HG03064 (cell line): Measurements from ENCODE around the gene EEFSEC.

Experiments used
- ATAC-seq: cut with Tn5 transposase; IDR thresholded peaks from one replicate; pipeline ENCODE4 v1.9.1; 2021; ENCODE audit warnings: low read depth; ENCODE audit not compliant: unreplicated experiment

EEFSEC gene, protein sequence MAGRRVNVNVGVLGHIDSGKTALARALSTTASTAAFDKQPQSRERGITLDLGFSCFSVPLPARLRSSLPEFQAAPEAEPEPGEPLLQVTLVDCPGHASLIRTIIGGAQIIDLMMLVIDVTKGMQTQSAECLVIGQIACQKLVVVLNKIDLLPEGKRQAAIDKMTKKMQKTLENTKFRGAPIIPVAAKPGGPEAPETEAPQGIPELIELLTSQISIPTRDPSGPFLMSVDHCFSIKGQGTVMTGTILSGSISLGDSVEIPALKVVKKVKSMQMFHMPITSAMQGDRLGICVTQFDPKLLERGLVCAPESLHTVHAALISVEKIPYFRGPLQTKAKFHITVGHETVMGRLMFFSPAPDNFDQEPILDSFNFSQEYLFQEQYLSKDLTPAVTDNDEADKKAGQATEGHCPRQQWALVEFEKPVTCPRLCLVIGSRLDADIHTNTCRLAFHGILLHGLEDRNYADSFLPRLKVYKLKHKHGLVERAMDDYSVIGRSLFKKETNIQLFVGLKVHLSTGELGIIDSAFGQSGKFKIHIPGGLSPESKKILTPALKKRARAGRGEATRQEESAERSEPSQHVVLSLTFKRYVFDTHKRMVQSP

DNA sequence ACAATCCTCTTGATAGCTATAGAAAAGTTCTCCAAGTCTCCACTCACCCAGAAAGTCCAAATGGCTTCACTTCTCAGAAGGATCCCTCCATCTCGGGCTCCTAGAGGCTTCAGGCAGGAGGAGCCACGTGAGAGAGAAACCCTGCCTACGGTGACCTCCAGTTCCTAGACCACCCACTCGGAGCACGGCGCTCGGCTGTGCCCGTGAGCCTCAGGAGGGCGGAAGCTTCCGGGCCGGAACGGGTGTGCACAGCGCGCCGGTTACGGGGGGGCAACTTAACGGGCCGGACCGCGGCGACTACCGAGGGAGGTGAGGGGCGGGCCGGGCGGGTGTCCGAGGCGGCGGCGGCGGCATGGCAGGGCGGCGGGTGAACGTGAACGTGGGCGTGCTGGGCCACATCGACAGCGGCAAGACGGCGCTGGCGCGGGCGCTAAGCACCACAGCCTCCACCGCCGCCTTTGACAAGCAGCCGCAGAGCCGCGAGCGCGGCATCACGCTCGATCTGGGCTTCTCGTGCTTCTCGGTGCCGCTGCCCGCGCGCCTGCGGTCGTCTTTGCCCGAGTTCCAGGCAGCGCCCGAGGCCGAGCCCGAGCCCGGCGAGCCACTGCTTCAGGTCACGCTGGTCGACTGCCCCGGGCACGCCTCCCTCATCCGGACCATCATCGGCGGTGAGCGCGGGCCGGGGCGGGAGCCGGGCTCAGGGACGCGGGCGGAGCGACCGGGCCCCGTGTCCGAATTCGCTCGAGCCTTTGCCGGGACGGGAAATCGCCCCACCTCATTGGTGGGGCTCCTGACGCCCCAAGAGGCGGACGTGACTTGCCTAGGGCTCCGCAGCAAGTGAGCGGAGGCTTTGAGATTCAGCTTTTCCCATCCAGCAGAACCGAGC lies at the start of gene EEFSEC:
TSS of gene EEFSEC (plus strand) at position 326 of the 886 bp plus-strand sequence. CDS start at position 353, 27 bp downstream.
- peak; percentile 88 for ATAC-seq

DNA sequence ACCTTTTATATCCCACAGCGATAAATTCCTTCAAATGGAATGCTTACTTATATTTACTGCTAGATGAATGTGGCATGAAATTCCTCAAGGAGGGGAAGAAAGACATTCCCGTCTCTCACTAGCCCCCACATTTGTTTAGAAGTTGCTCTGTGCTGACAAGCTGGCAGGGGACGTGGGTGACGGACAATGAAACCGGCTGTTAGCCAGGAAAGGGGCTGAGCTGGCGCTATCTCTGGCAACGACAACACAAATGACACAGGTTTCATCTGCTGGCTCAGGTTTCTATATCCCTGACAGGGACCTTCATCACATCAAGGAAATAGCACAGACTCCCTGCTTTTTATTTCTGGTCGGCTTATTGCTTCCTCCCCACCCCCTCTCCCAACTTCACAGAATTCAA lies 45.4 kb upstream of the EEFSEC start:
- no peak for ATAC-seq

DNA sequence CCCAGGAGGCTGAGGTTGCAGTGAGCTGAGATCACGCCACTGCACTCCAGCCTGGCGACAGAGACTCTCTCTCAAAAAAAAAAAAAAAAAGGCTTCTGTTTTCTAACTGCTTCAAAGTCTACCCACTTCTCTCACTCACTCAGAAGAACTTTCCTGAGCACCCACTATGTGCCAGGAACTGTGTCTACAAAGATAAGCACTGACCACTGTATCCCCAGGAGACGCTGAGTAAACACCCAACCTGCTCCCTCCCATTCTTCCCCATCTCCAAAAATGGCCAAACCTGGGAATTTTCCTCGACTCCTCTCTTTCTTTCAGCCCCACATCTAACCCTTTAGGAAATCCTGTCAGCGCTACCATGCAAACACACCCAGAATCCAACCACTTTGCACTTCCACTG lies 42.1 kb upstream of the EEFSEC start:
- no peak for ATAC-seq

DNA sequence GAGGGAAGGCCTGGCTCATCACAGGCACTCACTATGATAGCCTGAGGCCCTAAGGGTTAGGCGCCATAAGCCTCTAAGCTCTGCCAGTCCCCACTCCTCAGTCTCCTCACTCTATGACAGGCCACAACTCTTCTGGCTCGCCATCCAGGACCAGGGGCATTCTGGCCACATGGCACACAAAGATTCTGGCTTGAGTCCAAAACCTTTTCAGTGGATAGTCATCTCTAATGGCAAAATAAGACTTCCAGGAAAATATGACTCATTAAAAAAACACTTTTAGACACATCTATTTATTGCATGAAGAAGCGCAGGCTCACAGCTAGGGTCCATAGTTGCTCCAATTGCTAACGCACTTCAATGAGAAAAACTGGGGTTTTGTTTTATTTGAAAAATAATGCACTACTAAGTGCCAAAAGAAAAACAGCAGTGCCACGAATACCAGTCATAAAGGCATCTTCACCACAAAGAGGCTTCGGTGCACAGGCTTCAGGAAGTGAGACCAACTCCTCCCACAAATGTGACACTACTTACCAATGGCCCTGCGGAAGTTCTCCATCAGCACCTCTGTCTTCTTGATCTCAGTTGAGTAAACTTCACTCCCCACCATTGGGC lies 40.8 kb upstream of the EEFSEC start:
- ATAC-seq = no peak

DNA sequence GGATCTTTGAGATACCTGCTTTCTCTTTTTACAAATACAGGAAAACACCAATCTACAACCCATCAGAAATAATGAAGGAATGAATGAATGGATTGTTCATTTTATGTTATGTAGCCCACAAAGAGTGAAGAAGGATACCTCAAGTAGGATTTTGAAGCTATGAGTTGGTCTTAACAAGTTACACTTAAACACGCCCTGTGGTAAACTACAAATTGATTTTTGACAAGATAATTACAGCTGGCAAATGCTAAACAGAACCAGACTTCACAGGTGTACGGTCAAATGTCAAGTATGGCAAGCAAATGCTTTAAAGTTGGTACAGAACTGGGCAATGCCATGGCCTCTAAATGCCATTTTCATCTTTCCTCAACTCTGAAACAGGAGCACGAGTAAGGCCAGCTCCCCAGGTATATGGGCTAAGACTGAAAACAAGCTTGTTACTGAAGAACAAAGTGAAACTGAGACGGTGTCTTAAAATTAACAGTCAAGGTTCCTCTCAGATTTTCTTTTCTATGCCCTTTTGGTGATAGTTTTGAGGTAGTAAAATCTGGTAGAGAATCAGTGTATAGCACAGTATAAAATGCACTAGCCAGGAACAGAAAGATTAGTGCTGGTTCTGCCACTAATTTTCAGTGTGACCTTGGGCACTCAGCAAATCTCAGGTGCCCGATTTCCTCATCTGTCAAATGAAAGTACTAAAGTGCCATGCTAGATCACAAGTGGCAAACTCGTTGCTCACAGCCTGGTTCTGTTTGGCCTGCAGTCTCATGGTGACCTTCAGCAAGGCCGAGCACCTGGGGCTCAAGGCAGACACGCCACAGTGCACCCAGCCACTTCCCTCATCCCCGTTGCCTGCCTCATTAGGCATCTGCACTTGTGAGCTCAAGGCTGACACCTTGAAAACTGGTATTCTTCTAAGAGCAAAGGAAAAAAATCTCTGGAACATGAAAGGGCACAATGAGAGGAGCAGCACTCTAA lies 39.2 kb upstream of the EEFSEC start:
- no peak for ATAC-seq

DNA sequence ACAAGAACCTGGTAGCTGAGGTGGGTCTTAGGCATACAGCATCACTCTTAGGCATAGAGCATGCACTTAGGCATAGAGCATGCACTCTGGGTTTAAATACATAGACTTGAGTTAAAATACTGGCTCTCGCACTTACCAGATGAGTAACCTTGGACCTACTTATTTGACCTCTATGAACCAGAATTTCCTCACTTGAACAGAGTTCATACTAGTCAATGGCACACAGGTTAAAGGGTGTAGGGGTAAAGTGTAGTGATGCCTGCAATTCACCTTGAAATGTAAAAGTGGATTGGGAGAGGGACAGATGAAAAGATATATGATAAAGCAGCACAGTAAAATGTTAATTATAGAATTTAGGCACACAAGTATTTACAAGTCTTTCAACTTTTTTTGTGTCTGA lies 31.3 kb upstream of the EEFSEC start:
- no peak for ATAC-seq

DNA sequence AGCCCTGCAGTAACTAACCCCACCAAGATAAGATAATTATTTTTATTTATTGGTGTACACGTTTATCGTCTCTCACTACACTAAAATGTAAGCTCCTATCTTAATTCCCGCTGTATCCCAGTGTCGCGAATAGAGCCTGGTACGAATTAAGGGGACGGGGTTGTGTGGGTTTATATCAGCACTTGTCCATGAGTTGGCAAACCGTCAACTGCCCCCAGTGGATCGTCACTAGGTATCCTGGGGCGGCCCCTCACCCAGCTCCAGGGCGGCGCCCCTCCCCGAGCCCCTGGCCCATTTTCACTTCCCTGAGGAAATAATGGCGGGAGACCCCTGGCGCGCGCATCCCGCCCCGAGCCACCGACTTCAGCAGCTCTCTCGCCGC lies 30.1 kb upstream of the EEFSEC start:
- ATAC-seq = no peak

DNA sequence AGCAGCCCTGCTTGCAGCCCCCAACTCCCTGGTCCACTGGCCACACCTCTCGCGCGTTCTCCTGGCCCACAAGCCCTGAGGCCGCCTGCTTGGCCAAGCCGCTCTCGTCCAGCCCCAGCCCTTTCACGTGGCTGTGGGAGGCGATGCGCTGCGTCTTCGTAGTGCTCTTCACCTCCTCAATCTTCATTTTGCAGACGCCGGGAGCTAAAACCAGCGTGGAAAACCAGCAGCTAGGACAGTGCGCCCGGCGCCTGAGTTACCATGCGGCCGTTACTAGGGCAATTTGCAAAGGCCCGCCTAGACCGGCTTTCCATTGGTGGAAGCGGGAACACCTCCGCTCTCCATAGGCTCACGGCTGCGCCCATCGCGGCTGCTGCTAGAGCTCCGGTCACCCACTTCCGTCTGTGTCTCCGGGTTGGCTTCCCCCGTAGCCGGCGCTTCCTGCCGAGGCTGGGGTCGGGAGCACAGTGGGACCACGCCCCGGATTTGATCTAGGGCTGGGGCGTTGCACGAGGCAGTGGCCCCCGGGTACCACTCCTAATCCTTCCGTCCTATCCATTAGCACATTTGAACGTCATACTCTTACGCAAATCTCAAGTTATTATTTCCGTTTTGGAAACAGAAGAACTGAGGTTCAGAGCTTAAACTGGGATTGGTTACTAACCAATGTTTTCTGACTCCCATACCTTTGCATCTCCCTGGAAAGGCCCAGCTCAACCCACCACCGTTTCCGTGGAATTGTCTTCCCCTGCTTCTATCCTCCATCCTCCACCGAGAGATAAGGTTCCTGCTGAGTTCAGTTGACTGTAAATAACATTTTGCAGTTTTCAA lies 29.5 kb upstream of the EEFSEC start, which contains the start of gene RUVBL1:
TSS of gene RUVBL1 (minus strand) at position 275 of the 831 bp plus-strand sequence. CDS start at position 187, 88 bp downstream.
- peak; percentile 96 for ATAC-seq

DNA sequence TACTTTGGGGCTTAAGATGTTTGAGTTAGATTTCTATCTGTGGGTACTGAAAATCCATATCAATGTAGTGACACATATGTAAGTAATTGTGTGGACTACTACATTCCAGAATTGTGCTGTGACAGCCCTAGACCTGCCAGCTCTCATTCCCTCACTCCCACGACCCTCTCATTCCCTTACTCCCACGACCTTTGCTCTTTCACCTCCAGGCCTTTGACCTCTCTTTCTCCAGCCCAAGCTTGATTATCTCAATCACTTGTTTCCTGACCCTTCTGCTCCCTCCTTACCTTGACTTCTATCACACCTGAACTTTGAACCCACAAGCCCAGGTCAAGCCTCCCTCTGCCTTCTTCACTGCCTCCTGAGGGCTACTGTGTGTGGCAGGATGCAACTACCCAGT lies 26.0 kb upstream of the EEFSEC start:
- ATAC-seq = no peak

DNA sequence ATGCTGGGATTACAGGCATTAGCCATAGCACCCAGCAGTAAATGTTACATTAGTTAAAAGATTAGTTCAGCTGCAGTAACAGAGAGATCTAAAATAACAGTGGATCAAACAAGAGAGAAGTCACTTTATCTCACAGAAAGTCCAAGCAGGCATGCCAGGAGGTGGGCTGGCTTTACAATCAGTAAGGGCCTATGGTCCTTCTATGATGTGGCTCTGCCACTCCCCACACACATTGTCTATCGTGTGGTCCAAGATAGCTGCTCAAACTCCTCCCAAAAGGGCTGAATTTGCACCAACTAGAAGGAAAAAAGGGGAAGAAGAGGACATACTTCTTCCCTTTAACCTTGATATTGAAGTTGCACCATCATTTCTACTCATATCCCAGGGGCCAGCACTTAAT lies 25.0 kb upstream of the EEFSEC start:
- no peak for ATAC-seq

DNA sequence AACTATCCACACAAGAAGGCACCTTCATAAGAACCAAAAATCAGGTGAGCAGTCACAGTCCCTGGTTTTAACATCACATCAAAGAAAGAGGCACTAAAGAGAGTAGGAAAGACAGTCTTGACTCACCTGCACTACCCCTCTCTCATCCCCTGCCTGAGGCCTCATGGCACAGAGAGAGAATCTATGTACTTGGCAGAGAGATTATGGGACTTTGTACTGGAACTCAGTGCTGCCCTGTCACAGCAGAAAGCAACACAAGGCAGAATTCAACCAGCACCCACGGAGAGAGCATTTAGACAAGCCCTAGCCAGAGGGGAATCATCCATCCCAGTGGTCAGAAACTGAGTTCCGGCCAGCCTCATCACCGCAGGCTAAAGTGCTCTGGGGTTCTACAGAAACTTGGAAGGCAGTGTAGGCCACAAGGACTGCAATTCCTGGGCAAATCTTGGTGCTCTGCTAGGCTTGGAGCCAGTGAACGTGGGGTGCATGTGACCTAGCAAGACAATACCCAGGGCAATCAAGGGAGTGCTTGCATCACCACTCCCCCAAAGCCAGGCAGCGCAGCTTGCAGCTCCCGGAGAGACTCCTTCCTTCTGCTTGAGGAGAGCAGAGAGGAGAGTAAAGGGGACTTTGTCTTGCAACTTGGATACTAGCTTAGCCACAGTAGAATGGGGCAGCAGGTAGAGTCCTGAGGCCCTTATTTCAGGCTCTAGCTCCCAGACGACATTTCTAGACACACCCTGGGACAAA lies 21.2 kb upstream of the EEFSEC start:
- no peak for ATAC-seq

DNA sequence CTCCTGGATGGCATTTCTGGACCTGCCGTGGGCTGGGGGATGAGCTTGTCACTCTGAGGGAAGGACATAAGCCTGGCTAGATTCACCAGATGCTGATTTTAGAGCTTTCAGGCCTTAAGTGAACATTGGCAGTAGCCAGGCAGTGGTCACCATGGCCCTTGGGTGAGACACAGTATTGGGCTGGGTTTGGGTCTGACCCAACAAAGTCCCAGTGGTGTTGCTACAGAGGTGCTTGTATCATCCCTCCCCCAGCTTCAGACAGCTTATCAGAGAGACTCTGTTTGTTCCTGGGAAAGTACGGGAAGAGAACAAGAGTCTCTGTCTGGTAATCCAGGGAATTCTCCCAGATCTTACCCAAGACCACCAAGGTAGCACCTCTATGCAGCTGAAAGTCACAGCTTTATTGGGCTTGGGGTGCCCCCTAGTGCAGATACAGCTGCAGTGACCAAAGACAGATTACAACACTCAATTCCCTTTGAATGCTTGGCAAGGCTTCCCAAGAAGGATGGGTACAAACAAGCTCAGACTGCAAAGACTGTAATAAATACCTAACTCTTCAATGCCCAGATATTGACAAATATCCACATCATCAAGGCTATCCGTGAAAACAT lies 19.9 kb upstream of the EEFSEC start:
- ATAC-seq = no peak

DNA sequence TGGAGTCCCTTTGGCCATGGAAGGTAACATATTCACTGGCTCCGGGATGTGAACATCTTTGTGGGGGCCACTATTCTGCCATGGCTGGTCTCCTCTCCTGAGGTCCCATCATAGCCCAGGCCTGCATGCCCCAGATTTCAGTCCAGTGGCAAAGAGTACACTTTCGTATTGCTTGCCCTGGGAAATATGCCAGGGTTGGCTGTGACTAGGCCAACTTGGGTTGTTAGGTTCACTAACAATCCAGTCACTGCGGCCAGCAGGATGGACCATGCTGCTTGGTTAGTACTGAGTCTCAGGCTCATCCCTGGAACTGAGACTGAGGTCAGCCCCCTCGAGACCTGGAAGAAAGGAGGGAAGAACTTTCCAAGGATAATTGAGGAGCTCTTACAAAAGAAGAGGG lies 9.8 kb upstream of the EEFSEC start:
- ATAC-seq = no peak

DNA sequence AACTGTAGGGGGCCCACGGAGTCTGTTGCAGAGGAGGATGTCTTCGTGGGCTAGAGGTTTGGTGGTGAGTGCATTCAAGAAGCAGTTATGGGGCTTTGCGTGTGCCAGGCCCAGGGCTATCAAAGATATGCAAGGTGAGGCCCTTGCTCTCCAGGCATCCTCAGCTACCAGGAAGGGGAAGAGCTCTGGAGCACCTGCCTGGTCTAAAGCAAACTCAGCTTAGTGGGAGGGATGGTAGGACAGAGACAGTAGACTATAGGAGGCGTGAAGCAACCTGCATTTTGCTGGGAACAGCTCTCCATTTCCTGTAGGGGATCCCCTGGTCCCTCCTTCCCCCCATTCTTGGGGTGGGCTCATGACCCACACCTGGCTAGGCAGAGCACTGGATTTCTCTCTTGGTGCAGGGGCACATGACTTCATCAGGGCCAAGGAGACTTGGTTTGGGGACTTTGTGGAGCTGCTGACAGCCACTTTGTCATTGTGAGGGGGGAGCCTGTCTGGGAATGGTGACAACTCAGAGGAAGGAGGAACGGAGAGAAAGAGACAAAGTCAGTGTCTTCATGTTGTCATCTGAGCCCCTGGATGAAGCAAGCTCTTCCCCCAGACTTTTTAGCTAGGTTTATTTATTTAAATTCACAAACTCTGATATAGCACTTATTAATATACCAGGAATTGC lies 8.6 kb upstream of the EEFSEC start:
- no peak for ATAC-seq

DNA sequence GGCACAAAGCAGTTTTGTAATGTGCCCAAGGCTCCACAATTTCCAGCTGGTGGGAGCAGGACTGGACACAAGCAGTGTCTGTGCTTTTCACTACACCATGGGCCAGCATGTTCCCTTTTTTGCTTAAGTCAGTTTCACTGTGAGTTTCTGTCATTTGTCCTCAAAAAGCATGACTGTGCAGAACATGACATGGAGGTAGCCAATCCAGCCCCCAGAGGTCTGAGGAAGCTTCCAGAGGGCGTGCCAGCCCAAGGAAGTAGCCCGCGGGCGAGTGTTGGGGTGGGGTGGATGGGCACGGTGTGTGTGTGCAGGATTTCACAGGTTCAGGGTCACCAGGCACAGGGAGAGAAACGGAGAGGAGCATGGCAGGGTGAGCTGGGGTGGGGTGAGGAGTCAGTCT lies 8.0 kb upstream of the EEFSEC start:
- ATAC-seq = no peak

DNA sequence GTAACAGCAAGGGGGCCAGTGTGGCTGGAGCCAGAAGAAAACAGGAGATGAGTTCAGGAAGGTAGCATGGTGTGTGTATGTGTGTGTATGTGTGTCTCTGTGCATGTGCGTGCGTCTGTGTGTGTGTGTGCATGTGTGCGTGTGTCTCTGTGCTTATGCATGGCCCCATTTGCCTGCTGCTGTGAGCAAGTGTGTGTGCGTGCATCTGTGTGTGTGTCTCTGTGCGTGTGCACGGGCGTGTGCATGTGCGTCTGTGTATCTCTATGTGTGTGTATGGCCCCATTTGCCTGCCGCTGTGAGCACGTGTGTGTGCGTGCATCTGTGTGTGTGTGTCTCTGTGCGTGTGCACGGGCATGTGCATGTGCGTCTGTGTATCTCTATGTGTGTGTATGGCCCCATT lies 7.1 kb upstream of the EEFSEC start:
- no peak for ATAC-seq

DNA sequence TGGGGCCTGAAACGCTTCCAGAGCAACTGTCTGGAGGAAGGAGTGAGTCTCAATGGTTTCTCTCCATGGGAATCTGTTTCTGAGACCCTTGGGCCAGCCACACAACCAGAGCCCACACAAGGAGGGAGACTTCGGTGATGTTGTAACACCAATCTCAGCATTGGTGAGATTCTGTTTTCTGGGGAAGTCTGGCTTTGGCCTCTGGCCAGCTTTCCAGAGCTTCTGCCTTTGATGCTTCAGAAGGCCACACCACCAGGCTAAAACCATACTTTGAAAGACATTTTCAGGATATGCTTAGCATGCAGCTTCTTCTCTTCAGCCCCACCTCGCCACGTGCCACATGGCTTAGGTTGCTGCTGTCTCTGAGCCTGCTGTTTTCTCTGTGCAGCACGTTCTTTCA lies 3.6 kb upstream of the EEFSEC start:
- no peak for ATAC-seq
